ENCODE data around the gene PVALEF.
A peak's percentile ranks its signal among the peaks of the same experiment; 100 is the strongest.

Gene PVALEF

GRCh38 chr17:81128774-81129173 lies 36.5 kb upstream of the PVALEF start:
- no peak for DNase-seq (ENCODE audit: low spot score)

- no peak for DNase-seq (ENCODE audit: low spot score)
Observed at GRCh38 chr17:81129289-81129688, 36.0 kb upstream of the PVALEF start.

- DNase-seq (ENCODE audit: low spot score): no peak
Observed at GRCh38 chr17:81129711-81130367, 35.5 kb upstream of the PVALEF start.

GRCh38 chr17:81130385-81131361 lies 34.6 kb upstream of the PVALEF start:
- DNase-seq (ENCODE audit: low spot score): no peak

- no peak for DNase-seq (ENCODE audit: low spot score)
Observed at GRCh38 chr17:81131486-81132196, 33.7 kb upstream of the PVALEF start.

GRCh38 chr17:81132197-81132540 lies 33.1 kb upstream of the PVALEF start:
- DNase-seq (ENCODE audit: low spot score): no peak

- DNase-seq (ENCODE audit: low spot score): no peak
Observed at GRCh38 chr17:81132770-81133723, 32.3 kb upstream of the PVALEF start.

- DNase-seq (ENCODE audit: low spot score): no peak
Observed at GRCh38 chr17:81134064-81134781, 31.1 kb upstream of the PVALEF start.

- peak; percentile 66 for DNase-seq (ENCODE audit: low spot score)
Observed at GRCh38 chr17:81135505-81136278, 29.6 kb upstream of the PVALEF start.

GRCh38 chr17:81136366-81136765 lies 28.9 kb upstream of the PVALEF start:
- no peak for DNase-seq (ENCODE audit: low spot score)

GRCh38 chr17:81137248-81137647 lies 28.1 kb upstream of the PVALEF start:
- DNase-seq (ENCODE audit: low spot score): no peak

GRCh38 chr17:81138083-81138482 lies 27.2 kb upstream of the PVALEF start:
- no peak for DNase-seq (ENCODE audit: low spot score)

- no peak for DNase-seq (ENCODE audit: low spot score)
Observed at GRCh38 chr17:81138500-81138899, 26.8 kb upstream of the PVALEF start.

GRCh38 chr17:81139428-81139827 lies 25.9 kb upstream of the PVALEF start:
- no peak for DNase-seq (ENCODE audit: low spot score)

- no peak for DNase-seq (ENCODE audit: low spot score)
Observed at GRCh38 chr17:81140018-81140417, 25.3 kb upstream of the PVALEF start.

GRCh38 chr17:81140695-81141094 lies 24.6 kb upstream of the PVALEF start:
- no peak for DNase-seq (ENCODE audit: low spot score)

GRCh38 chr17:81142301-81143199 lies 22.8 kb upstream of the PVALEF start:
- peak; percentile 79 for DNase-seq (ENCODE audit: low spot score)

GRCh38 chr17:81143200-81143527 lies 22.1 kb upstream of the PVALEF start:
- DNase-seq (ENCODE audit: low spot score): no peak
